ENCODE data around the gene H2BK1.

DNA sequence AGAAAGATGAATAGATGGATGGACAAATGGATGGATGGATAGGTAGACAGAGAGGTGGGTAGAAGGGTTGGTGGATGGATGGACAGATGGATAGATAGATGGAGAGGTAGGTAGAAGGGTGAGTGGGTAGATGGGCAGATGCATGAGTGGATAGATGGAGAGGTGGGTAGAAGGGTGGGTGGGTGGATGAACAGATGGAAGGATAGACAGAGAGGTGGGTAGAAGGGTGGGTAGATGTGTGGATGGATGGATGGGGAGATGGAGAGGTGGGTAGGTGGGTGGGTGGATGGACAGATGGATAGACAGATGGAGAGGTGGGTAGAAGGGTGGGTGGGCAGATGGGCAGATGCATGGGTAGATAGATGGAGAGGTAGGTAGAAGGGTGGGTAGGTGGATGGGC, 12.4 kb downstream of the H2BK1 start:
- TF ChIP-seq, protein P1, sequence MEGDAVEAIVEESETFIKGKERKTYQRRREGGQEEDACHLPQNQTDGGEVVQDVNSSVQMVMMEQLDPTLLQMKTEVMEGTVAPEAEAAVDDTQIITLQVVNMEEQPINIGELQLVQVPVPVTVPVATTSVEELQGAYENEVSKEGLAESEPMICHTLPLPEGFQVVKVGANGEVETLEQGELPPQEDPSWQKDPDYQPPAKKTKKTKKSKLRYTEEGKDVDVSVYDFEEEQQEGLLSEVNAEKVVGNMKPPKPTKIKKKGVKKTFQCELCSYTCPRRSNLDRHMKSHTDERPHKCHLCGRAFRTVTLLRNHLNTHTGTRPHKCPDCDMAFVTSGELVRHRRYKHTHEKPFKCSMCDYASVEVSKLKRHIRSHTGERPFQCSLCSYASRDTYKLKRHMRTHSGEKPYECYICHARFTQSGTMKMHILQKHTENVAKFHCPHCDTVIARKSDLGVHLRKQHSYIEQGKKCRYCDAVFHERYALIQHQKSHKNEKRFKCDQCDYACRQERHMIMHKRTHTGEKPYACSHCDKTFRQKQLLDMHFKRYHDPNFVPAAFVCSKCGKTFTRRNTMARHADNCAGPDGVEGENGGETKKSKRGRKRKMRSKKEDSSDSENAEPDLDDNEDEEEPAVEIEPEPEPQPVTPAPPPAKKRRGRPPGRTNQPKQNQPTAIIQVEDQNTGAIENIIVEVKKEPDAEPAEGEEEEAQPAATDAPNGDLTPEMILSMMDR (conservative IDR thresholded peaks at IDR 0.05), result no peak
- no peak for TF ChIP-seq EZH2 (IDR thresholded peaks at IDR 0.05; ENCODE audit: low read depth)
